Measurements from ENCODE around the gene ARHGEF17. TPM values are rescaled to one million over a fixed set of nuclear protein-coding genes. Genes with fewer than 3 reads are reported as not detected.

Gene ARHGEF17
- total and polyA plus RNA-seq, 2 of the 8 experiments (the other 6 are each of a cell fraction or from before 2014, with no cell fraction given): 11.3 to 14.6 TPM

DNA sequence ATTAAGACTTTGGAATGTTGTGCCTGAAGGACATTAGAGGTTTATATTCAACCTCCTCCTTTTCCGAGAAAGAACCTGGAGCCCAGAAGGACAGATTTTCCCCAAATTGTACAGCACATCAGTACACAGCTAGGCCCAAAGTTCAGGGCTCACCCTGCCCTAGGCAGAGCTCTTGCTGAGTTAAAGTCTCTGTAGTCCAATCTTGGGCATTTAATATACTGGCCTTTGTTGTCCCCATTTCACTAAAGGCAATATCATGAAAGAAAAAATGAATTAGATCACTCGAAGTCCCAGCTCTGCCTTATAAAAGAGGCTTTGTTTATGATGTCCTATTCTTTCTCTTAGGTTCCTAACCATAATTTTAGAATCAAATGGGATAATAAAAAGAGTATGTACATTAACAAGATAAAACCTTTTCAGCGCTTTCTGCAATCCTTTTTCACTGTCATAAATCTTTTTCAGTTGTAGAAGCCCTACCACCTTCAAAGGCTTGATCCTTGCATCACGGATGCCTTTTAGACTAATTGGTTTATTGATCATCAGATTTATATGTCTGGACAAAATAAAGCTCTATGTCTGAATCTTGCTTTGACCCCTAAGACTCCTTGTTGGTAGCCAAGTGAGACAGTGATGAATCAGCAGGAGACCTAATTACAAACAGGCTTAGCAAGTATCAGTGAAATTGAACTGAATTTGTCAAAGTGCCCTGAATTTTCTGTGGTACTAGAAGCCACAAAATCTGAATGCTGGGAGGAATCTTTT is 108.0 kb downstream of the ARHGEF17 start (continued):
- TF ChIP-seq, protein P1, sequence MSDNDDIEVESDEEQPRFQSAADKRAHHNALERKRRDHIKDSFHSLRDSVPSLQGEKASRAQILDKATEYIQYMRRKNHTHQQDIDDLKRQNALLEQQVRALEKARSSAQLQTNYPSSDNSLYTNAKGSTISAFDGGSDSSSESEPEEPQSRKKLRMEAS (IDR thresholded peaks at IDR 0.05): no peak
- TF ChIP-seq JUN (IDR thresholded peaks at IDR 0.05; ENCODE audit: low read depth, low read length) (no peak), SP1 (IDR thresholded peaks at IDR 0.05; ENCODE audit: low read depth, low read length) (no peak), BACH1 (IDR thresholded peaks at IDR 0.05; ENCODE audit: low read length) (no peak), MAFK (IDR thresholded peaks at IDR 0.05; ENCODE audit: low read depth, low read length) (no peak), TAF7 (optimal IDR thresholded peaks at IDR 0.05; ENCODE audit: borderline replicate concordance, low read depth, low read length) (no peak)

All from H1 (cell line).